ENCODE measurements around the gene PBX1.

PBX1 gene

DNA sequence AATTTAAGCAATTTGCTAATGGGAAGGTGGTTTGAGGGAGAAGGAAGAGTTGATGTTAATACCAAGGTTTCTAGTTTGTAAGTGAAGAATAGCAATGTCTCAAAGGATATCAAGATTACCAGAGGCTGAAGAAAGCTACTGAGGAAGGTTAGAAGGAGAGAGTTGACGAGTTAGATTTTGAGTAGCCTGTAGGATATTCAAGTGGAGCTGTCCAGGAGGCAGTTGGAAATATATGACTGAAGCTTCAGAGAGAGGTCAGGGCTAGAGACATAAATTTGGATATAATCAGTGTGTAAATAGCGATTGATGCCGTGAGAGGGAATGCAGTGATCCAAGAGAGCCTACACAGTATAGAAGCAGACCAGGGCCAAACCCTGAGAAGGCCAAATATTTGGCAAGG is 48.4 kb downstream of the PBX1 start:
- Histone ChIP-seq H3K4me1 (ENCODE audit: low read depth, poor library complexity, severe bottlenecking) (peaks cover 35% of the 10 kb centered on the region), H3K4me3 (IDR thresholded peaks at IDR 0.05; ENCODE audit: insufficient read depth, low read depth, low read length) (no peak overlapping the region), H3K79me2 (ENCODE audit: insufficient read depth, low read depth) (no peaks in the 10 kb centered on the region), H3K9ac (no peak overlapping the region), H2AFZ (ENCODE audit: low read depth) (no peak overlapping the region), H3K4me2 (no peak overlapping the region), H3K36me3 (ENCODE audit: insufficient read depth) (no peaks in the 10 kb centered on the region), H4K20me1 (ENCODE audit: insufficient read depth) (no peaks in the 10 kb centered on the region), H3K27me3 (ENCODE audit: insufficient read depth, low read depth) (no peaks in the 10 kb centered on the region), H3K27ac (no peak overlapping the region)
- no peak for TF ChIP-seq CTCF (conservative IDR thresholded peaks at IDR 0.05; ENCODE audit: low read depth, low read length)

- Histone ChIP-seq H3K36me3 (ENCODE audit: insufficient read depth) (no peaks in the 10 kb centered on the region), H2AFZ (ENCODE audit: low read depth) (no peak overlapping the region), H3K27ac (no peak overlapping the region), H4K20me1 (ENCODE audit: insufficient read depth) (no peaks in the 10 kb centered on the region), H3K9ac (no peak overlapping the region), H3K4me3 (IDR thresholded peaks at IDR 0.05; ENCODE audit: insufficient read depth, low read depth, low read length) (no peak overlapping the region), H3K27me3 (ENCODE audit: insufficient read depth, low read depth) (no peaks in the 10 kb centered on the region), H3K79me2 (ENCODE audit: insufficient read depth, low read depth) (no peaks in the 10 kb centered on the region), H3K4me2 (no peak overlapping the region), H3K4me1 (ENCODE audit: low read depth, poor library complexity, severe bottlenecking) (peaks cover 35% of the 10 kb centered on the region)
- TF ChIP-seq CTCF (conservative IDR thresholded peaks at IDR 0.05; ENCODE audit: low read depth, low read length), result no peak
Observed at GRCh38 chr1:164608651-164609057, 49.7 kb downstream of the PBX1 start.

DNA sequence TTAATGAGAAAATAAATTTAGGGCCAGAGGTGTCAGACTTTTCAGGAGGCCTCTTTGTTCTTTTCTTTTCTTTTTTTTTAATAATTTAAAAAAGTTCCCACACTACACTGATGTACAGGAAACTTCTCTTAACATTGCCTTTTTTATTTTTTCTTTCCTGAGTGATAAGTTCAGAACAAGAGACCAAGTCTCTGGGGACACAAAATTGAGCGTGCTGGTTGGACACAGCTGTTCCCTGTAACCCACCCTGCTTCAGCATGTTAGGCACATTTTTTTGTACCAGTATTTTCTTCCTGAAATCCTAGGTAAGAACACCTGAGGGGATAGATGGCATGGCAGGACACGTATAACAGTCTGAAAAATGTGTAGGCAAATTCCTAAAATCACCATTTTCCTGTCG is 50.1 kb downstream of the PBX1 start:
- H3K9ac ChIP-seq, result no peak overlapping the region
- H3K27ac ChIP-seq, result no peak overlapping the region
- no peaks in the 10 kb centered on the region for H3K36me3 ChIP-seq (ENCODE audit: insufficient read depth)
- H3K4me2 ChIP-seq, result no peak overlapping the region
- H4K20me1 ChIP-seq (ENCODE audit: insufficient read depth), result no peaks in the 10 kb centered on the region
- TF ChIP-seq CTCF (conservative IDR thresholded peaks at IDR 0.05; ENCODE audit: low read depth, low read length), result no peak
- no peaks in the 10 kb centered on the region for H3K27me3 ChIP-seq (ENCODE audit: insufficient read depth, low read depth)
- H3K4me1 ChIP-seq (ENCODE audit: low read depth, poor library complexity, severe bottlenecking), result peaks cover 38% of the 10 kb centered on the region
- H3K4me3 ChIP-seq (IDR thresholded peaks at IDR 0.05; ENCODE audit: insufficient read depth, low read depth, low read length), result no peak overlapping the region
- H2AFZ ChIP-seq (ENCODE audit: low read depth), result no peak overlapping the region
- H3K79me2 ChIP-seq (ENCODE audit: insufficient read depth, low read depth), result no peaks in the 10 kb centered on the region

- H4K20me1 ChIP-seq (ENCODE audit: insufficient read depth), result no peaks in the 10 kb centered on the region
- no peak overlapping the region for H3K9ac ChIP-seq
- no peak for TF ChIP-seq CTCF (conservative IDR thresholded peaks at IDR 0.05; ENCODE audit: low read depth, low read length)
- peaks cover 38% of the 10 kb centered on the region for H3K4me1 ChIP-seq (ENCODE audit: low read depth, poor library complexity, severe bottlenecking)
- H3K36me3 ChIP-seq (ENCODE audit: insufficient read depth), result no peaks in the 10 kb centered on the region
- H3K79me2 ChIP-seq (ENCODE audit: insufficient read depth, low read depth), result no peaks in the 10 kb centered on the region
- no peaks in the 10 kb centered on the region for H3K27me3 ChIP-seq (ENCODE audit: insufficient read depth, low read depth)
- H2AFZ ChIP-seq (ENCODE audit: low read depth), result no peak overlapping the region
- no peak overlapping the region for H3K4me3 ChIP-seq (IDR thresholded peaks at IDR 0.05; ENCODE audit: insufficient read depth, low read depth, low read length)
- no peak overlapping the region for H3K27ac ChIP-seq
- H3K4me2 ChIP-seq, result no peak overlapping the region
Observed at GRCh38 chr1:164610538-164611222, 51.7 kb downstream of the PBX1 start.
